ENCODE data around the gene LIMA1. TPM values are rescaled to one million over a fixed set of nuclear protein-coding genes. Genes with fewer than 3 reads are reported as not detected.

Gene LIMA1
- total RNA-seq, 1 donor = 377 TPM

DNA sequence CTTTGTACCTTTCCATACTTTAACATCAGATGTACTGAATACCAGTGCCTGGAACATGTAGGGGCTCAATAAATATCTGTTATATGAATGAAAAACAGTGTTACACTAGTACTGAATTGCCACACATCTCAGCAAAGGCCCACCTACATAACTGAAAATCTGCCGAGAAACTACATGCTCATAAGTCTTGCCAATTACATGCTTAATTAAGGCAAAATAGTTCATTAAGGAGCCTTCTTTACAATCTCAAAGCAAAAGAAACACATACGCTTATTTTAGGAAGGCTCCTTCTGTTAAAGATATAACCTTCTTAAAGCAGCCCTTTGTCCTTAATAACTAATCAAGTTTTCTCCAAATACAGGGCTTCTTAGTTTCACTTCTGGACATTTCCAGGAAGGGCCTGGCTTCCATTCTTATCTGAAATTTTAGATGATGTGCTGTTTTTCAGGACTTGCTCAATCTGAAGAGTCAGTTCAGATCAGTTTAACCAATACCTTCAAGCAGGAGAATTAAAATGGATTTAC lies 11.5 kb downstream of the LIMA1 start:
- TF ChIP-seq, protein P1, sequence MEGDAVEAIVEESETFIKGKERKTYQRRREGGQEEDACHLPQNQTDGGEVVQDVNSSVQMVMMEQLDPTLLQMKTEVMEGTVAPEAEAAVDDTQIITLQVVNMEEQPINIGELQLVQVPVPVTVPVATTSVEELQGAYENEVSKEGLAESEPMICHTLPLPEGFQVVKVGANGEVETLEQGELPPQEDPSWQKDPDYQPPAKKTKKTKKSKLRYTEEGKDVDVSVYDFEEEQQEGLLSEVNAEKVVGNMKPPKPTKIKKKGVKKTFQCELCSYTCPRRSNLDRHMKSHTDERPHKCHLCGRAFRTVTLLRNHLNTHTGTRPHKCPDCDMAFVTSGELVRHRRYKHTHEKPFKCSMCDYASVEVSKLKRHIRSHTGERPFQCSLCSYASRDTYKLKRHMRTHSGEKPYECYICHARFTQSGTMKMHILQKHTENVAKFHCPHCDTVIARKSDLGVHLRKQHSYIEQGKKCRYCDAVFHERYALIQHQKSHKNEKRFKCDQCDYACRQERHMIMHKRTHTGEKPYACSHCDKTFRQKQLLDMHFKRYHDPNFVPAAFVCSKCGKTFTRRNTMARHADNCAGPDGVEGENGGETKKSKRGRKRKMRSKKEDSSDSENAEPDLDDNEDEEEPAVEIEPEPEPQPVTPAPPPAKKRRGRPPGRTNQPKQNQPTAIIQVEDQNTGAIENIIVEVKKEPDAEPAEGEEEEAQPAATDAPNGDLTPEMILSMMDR (IDR thresholded peaks at IDR 0.05; ENCODE audit: insufficient read depth, low read depth, low read length) = no peak
- peak; percentile 86 for DNase-seq (ENCODE audit: low read depth)
- peak overlapping the region; percentile 8 for H3K4me3 ChIP-seq (ENCODE audit: low read depth, low read length)

DNA sequence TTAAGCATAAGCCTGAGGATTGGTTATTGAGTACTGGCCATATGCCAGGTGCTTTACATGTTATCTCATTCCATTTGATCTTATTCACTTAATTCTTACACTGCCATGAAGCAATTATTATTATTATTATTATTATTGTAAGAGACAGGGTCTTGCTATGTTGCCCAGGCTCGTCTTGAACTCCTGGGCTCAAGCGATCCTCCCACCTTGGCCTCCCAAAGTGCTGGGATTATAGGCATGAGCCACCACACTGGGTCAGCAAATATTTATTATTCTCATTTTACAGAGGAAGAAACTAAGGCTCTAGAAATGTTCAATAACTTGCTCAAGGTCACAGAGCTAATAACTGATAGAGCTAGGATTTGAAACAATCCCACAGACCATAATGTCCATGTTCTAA lies 14.8 kb downstream of the LIMA1 start:
- TF ChIP-seq, protein P1 (IDR thresholded peaks at IDR 0.05; ENCODE audit: insufficient read depth, low read depth, low read length) = no peak
- no peak overlapping the region for H3K4me3 ChIP-seq (ENCODE audit: low read depth, low read length)
- DNase-seq (ENCODE audit: low read depth) = no peak

DNA sequence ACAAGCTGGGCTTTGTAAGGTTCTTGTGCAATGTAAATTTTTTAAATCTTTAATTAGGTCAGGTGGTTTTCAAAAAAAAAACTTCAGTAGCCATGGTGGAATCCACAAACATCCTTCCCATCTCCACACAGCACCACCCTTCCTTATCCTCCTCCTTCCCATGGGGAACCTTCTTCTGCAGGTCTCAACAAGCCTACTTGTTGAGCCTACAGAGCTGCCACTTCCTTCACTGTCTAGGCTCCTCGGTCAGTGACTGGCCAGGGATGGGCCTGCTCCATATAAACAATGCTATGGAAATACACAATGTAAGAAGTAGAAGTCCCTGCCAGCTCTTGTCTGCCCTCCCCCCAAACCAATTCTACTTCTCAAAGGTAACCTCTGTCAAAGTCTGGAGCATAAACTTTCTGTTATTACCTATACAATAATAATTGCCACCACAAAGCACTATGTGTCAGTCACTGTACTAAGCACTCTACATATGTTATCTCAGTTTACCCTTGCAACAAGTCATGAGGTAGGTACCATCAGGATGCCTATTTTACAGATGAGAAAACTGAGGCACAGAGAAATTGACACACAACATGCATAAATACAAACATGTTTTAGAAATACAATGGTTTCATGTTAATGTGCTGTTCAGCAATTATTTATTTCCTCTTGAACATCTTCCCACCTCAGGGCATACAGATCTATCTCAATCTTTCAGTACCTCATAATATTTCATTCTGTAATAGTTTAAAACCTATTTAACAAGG lies 17.4 kb downstream of the LIMA1 start:
- H3K4me3 ChIP-seq (ENCODE audit: low read depth, low read length) = no peak overlapping the region
- no peak for DNase-seq (ENCODE audit: low read depth)
- TF ChIP-seq, protein P1 (IDR thresholded peaks at IDR 0.05; ENCODE audit: insufficient read depth, low read depth, low read length) = no peak

DNA sequence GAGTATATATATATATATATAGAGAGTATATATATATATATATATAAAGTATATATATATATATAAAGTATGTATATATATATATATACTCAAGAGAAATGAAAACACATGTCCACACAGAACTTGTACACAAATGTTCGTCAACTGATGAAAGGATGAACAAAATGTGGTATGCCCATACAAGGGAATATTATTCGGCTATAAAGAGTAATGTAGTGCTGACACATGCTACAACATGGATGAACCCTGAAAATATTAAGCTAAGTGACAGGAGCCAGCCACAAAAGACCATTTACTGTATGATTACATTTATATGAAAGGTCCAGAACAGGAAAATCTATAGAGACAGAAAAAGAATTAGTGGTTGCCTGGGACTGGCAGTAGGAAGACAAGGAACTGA lies 19.5 kb downstream of the LIMA1 start:
- H3K4me3 ChIP-seq (ENCODE audit: low read depth, low read length) = no peak overlapping the region
- no peak for DNase-seq (ENCODE audit: low read depth)

DNA sequence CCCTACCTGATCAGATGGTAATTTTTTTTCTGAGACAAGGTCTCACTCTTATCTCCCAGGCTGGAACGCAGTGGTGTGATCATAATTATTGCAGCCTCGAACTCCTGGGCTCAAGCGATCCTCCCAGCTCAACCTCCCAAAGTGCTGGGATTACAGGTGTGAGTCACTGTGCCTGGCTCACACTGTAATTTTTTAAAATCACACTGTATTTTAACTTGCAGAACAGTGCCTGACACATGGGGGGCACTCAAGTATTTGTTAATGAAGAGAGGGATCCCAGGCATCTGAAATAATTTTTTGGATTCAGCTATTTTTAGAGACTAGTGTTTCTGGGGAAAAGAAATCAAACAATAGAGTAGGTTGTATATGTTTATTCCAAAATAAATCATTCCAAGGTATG lies 21.7 kb downstream of the LIMA1 start:
- TF ChIP-seq, protein P1 (IDR thresholded peaks at IDR 0.05; ENCODE audit: insufficient read depth, low read depth, low read length) = peak; percentile 10
- no peak for DNase-seq (ENCODE audit: low read depth)
- H3K4me3 ChIP-seq (ENCODE audit: low read depth, low read length) = no peak overlapping the region

More for the DNA sequence above, 19.5 kb downstream of the LIMA1 start:
- TF ChIP-seq, protein P1 (IDR thresholded peaks at IDR 0.05; ENCODE audit: insufficient read depth, low read depth, low read length) = no peak

DNA sequence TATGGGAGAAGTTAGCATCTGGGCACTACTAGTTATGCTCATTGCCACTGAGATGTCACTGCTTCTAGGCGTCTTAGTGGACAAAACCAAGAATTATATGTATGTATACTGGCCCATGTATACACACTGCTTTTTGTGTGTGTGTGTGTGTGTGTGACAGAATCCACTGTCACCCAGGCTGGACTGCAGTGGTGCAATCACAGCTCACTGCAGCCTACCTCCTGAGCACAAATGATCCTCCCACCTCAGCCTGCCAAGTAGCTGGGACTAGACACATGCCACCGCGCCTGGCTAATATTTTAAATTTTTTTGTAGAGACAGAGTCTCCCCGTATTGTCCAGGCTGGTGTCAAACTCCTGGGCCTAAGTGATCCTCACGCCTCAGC lies 25.2 kb downstream of the LIMA1 start:
- no peak for DNase-seq (ENCODE audit: low read depth)
- H3K4me3 ChIP-seq (ENCODE audit: low read depth, low read length) = no peak overlapping the region
- TF ChIP-seq, protein P1 (IDR thresholded peaks at IDR 0.05; ENCODE audit: insufficient read depth, low read depth, low read length) = no peak

Measured in fibroblast of villous mesenchyme (primary cell).